ENCODE data around the gene MYO5C.

DNA sequence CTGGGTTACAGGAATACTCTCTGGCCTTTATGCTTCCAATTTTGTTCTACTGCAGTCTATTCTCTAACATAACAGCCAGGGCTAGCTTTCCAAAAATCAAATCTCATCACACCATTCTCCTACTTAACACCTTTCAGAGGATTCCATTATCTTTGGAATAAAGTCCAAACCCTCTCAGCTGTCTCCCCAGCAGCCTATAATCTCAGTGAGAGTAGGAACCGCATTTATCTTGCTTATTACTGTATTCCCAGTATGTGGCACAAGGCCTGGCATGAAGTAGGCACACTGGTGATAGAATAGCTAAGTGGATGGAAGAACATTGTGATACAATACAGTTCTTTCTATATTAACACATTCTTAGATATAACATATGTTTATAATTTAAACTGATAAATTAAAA is 49.0 kb upstream of the MYO5C start:
- TF ChIP-seq, protein P1, sequence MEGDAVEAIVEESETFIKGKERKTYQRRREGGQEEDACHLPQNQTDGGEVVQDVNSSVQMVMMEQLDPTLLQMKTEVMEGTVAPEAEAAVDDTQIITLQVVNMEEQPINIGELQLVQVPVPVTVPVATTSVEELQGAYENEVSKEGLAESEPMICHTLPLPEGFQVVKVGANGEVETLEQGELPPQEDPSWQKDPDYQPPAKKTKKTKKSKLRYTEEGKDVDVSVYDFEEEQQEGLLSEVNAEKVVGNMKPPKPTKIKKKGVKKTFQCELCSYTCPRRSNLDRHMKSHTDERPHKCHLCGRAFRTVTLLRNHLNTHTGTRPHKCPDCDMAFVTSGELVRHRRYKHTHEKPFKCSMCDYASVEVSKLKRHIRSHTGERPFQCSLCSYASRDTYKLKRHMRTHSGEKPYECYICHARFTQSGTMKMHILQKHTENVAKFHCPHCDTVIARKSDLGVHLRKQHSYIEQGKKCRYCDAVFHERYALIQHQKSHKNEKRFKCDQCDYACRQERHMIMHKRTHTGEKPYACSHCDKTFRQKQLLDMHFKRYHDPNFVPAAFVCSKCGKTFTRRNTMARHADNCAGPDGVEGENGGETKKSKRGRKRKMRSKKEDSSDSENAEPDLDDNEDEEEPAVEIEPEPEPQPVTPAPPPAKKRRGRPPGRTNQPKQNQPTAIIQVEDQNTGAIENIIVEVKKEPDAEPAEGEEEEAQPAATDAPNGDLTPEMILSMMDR (IDR thresholded peaks at IDR 0.05), result no peak
- TF ChIP-seq TCF7L2 (IDR thresholded peaks at IDR 0.05; ENCODE audit: low read depth, low read length) (no peak), SIN3A (IDR thresholded peaks at IDR 0.05; ENCODE audit: borderline replicate concordance, insufficient read depth, low read depth, low read length) (no peak), POLR2AphosphoS5 (IDR thresholded peaks at IDR 0.05; ENCODE audit: low read depth, low read length) (no peak)

Data from Panc1 (cell line).